Activated CD8-positive, alpha-beta memory T cell treated with anti-CD3 and anti-CD28 coated beads for 48 hours (primary cell): Measurements from ENCODE around the gene PTPRN2.

Source experiments
- DNase-seq, 3 experiments: peaks; one replicate each; pipeline ENCODE4 v3.0.0-alpha.2; 2020; ENCODE audit warnings: low read depth in 2 of 3, low spot score in 2 of 3

The PTPRN2 gene

GRCh38 chr7:158085741-158086695 lies 501.6 kb downstream of the PTPRN2 start:
- no peak for DNase-seq

- no peak for DNase-seq
Measured at GRCh38 chr7:158084555-158084954, 503.1 kb downstream of the PTPRN2 start.

- DNase-seq = no peak
Measured at GRCh38 chr7:158083526-158084310, 503.9 kb downstream of the PTPRN2 start.

- no peak for DNase-seq
Measured at GRCh38 chr7:158082761-158083160, 504.9 kb downstream of the PTPRN2 start.

- no peak for DNase-seq
Measured at GRCh38 chr7:158080899-158081445, 506.7 kb downstream of the PTPRN2 start.

- DNase-seq = no peak
Measured at GRCh38 chr7:158077934-158078910, 509.4 kb downstream of the PTPRN2 start.

GRCh38 chr7:158077151-158077840 lies 510.3 kb downstream of the PTPRN2 start:
- no peak for DNase-seq

- DNase-seq = no peak
Measured at GRCh38 chr7:158076656-158077055, 511.0 kb downstream of the PTPRN2 start.

GRCh38 chr7:158076215-158076614 lies 511.4 kb downstream of the PTPRN2 start:
- no peak for DNase-seq

- no peak for DNase-seq
Measured at GRCh38 chr7:158075633-158076001, 512.0 kb downstream of the PTPRN2 start.

- DNase-seq = no peak
Measured at GRCh38 chr7:158074896-158075632, 512.6 kb downstream of the PTPRN2 start.

GRCh38 chr7:158073845-158074840 lies 513.5 kb downstream of the PTPRN2 start:
- no peak for DNase-seq

- no peak for DNase-seq
Measured at GRCh38 chr7:158072991-158073730, 514.5 kb downstream of the PTPRN2 start.

- no peak for DNase-seq
Measured at GRCh38 chr7:158070222-158070920, 517.3 kb downstream of the PTPRN2 start.

- no peak for DNase-seq
Measured at GRCh38 chr7:158068853-158069252, 518.8 kb downstream of the PTPRN2 start.

- DNase-seq = no peak
Measured at GRCh38 chr7:158067931-158068482, 519.6 kb downstream of the PTPRN2 start.
